Testis (tissue), 3 donors: ENCODE results near the gene NDST1. TPM values are rescaled to one million over a fixed set of nuclear protein-coding genes. Genes with fewer than 3 reads are reported as not detected.

Source experiments
- DNase-seq: peaks from one replicate; pipeline ENCODE4 v3.0.0-alpha.2; 2019
- H3K27ac ChIP-seq, 2 donors: fragments of 200-600 bp; sonication (generic); one replicate each; pipeline ENCODE4 v1.5.1; 2019
- H3K27me3 ChIP-seq: fragments of 200-600 bp; sonication (generic); one replicate; pipeline ENCODE4 v1.5.1; 2019
- H3K36me3 ChIP-seq: fragments of 200-600 bp; sonication (generic); one replicate; pipeline ENCODE4 v1.5.1; 2017; ENCODE audit warnings: low read depth; ENCODE audit errors: missing control alignments
- H3K4me1 ChIP-seq: fragments of 200-600 bp; sonication (generic); one replicate; pipeline ENCODE4 v1.5.1; 2019
- H3K4me3 ChIP-seq, 2 donors: fragments of 200-600 bp; sonication (generic); one replicate each; pipeline ENCODE4 v1.5.1; 2017 to 2019
- H3K9me3 ChIP-seq: fragments of 200-600 bp; sonication (generic); one replicate; pipeline ENCODE4 v1.5.1; 2017
- POLR2A ChIP-seq: fragments of 450-650 bp; IDR thresholded peaks from one replicate; pipeline ENCODE4 v1.6.1; 2017; ENCODE audit warnings: antibody characterized with exemption, mild to moderate bottlenecking, moderate library complexity
- WGBS, 2 donors: methylation state at CpG; one replicate each; pipeline ENCODE4 v1.1.5; 2018; 5-methylcytosine and 5-hydroxymethylcytosine counted together
- intact Hi-C: fragments of 100-400 bp; cut with DNase I; formaldehyde crosslinking; loops from one replicate; pipeline ENCODE4 v1.15.1; 2023; ENCODE audit warnings: low total_unique reads
- polyA plus RNA-seq: library from polyadenylated mRNA; stranded (reverse); fragments of 350-450 nt; fragmentation: Illumina TruSeq; extraction: RNeasy Lipid Tissue Mini Kit (QIAGEN cat#74804); gene quantifications from one replicate; pipeline ENCODE4 v1.2.3, GENCODE V29; 2014; ENCODE audit warnings: low read depth, low replicate concordance; ENCODE audit not compliant: insufficient read depth
- total RNA-seq, 2 donors: library from RNA; depleted of rRNA; stranded (reverse); fragments of >200 nt; gene quantifications; one replicate each; pipeline ENCODE4 v1.2.3, GENCODE V29; 2016
- TF ChIP-seq, protein P1 (sequence below), 3 experiments: fragments of 450-650 bp in 2 of 3; fragments of 200-600 bp in 1 of 3; sonication (generic) in 1 of 3; IDR thresholded peaks; one replicate each; pipeline ENCODE4 v1.5.1; 2016 to 2019; ENCODE audit warnings: antibody characterized with exemption in 3 of 3, mild to moderate bottlenecking in 2 of 3, moderate library complexity in 1 of 3

Gene NDST1
- total and polyA plus RNA-seq, 3 donors from 2014 or later, result 55.0 to 174 (median 167) TPM

DNA sequence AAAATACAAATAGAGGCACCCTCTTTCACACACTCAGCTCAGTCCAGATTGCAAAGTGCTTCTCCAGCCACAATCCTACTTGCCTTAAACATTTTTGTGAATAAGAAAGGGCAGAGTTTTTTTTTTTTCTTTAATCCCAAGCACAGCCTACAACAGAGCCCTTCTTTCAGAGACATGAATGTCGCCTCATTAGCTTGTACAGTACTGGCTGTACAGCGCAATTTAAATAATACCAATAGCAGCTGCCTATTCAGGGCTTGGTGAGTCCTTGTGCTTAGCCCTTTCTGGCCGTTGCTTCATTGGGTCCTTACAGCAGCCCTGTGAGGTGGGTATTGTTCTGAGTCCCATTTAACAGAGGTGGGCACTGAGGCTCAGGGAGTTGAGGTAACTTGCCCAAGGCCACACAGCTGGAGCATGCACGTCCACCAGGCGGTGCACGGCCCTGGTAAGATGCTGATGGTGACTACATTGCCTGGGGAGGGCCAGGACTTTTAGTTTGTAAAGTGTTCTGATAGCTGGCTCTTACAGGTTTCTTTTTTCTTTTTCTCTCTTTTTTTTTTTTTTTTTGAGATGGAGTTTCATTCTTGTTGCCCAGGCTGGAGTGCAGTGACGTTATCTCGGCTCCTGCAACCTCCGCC is 23.1 kb downstream of the NDST1 start:
- WGBS, 2 donors, result 45 to 55% methylated on average over 9 of the region's 9 CpGs
- H3K4me1 ChIP-seq, result peaks cover 54% of the 10 kb centered on the region
- peak overlapping the region in 1 of 2 donors; percentile 79 for H3K27ac ChIP-seq
- no peaks in the 10 kb centered on the region for H3K27me3 ChIP-seq
- H3K4me3 ChIP-seq, result no peak overlapping the region
- intact Hi-C loops, result no loop called here
- H3K9me3 ChIP-seq, result no peaks in the 10 kb centered on the region
- H3K36me3 ChIP-seq, result no peaks in the 10 kb centered on the region
- no peak for DNase-seq
- TF ChIP-seq, protein P1, sequence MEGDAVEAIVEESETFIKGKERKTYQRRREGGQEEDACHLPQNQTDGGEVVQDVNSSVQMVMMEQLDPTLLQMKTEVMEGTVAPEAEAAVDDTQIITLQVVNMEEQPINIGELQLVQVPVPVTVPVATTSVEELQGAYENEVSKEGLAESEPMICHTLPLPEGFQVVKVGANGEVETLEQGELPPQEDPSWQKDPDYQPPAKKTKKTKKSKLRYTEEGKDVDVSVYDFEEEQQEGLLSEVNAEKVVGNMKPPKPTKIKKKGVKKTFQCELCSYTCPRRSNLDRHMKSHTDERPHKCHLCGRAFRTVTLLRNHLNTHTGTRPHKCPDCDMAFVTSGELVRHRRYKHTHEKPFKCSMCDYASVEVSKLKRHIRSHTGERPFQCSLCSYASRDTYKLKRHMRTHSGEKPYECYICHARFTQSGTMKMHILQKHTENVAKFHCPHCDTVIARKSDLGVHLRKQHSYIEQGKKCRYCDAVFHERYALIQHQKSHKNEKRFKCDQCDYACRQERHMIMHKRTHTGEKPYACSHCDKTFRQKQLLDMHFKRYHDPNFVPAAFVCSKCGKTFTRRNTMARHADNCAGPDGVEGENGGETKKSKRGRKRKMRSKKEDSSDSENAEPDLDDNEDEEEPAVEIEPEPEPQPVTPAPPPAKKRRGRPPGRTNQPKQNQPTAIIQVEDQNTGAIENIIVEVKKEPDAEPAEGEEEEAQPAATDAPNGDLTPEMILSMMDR (IDR thresholded peaks at IDR 0.05), result no peak
- TF ChIP-seq POLR2A, result no peak

DNA sequence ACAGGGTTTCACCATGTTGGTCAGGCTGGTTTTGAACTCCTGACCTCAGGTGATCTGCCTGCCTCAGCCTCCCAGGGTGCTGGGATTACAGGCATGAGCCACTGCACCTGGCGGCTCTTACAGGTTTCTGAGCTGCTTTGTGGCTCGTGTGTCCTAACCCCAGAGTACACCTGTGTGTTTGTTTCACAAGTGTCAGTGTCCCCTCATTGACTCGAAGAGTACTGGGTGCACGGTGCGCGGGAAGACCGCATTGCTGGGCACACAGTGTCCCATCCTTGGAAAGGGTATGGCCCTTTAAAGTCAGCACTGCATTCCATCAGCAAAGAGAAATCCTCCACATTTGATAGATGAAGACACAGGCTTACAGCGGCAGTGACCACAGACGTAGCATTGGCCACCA is 23.8 kb downstream of the NDST1 start:
- H3K36me3 ChIP-seq, result no peaks in the 10 kb centered on the region
- TF ChIP-seq, protein P1 (IDR thresholded peaks at IDR 0.05), result no peak
- no peak for TF ChIP-seq POLR2A

DNA sequence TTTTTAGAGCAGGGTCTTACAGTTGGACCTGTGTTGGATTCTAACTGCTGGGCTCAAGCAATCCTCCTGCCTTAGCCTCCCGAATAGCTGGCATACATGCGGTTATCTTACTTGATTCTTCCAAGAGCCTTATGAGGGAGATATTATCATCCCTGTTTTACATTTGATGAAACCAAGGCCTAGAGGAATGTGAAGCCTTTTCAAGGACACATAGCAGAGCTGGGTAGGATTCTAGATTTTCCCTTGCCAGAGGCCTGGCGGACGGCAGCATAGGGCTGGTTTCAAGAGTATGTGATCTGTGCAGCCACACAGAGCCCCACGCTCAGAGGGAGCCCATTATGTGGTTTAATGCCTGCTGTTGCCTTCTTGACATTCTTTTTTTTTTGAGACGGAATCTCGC is 24.2 kb downstream of the NDST1 start:
- no peak overlapping the region for H3K4me3 ChIP-seq
- H3K36me3 ChIP-seq, result no peaks in the 10 kb centered on the region
- peaks cover 53% of the 10 kb centered on the region for H3K4me1 ChIP-seq
- H3K9me3 ChIP-seq, result no peaks in the 10 kb centered on the region
- H3K27me3 ChIP-seq, result no peaks in the 10 kb centered on the region
- peak overlapping the region; percentile 69 to 79 for H3K27ac ChIP-seq
- 66 to 78% methylated on average over 7 of the region's 7 CpGs for WGBS, 2 donors
- intact Hi-C loops, result no loop called here
- TF ChIP-seq, protein P1 (IDR thresholded peaks at IDR 0.05), result no peak
- no peak for TF ChIP-seq POLR2A
- DNase-seq, result no peak

More for the DNA sequence above, 23.8 kb downstream of the NDST1 start:
- H3K9me3 ChIP-seq, result no peaks in the 10 kb centered on the region
- intact Hi-C loops, result no loop called here
- H3K4me3 ChIP-seq, result no peak overlapping the region
- no peaks in the 10 kb centered on the region for H3K27me3 ChIP-seq
- no peak for DNase-seq
- H3K27ac ChIP-seq, result peak overlapping the region; percentile 69 to 79
- peaks cover 53% of the 10 kb centered on the region for H3K4me1 ChIP-seq
- WGBS, 2 donors, result 70 to 86% methylated on average over 6 to 9 of the region's 9 CpGs

DNA sequence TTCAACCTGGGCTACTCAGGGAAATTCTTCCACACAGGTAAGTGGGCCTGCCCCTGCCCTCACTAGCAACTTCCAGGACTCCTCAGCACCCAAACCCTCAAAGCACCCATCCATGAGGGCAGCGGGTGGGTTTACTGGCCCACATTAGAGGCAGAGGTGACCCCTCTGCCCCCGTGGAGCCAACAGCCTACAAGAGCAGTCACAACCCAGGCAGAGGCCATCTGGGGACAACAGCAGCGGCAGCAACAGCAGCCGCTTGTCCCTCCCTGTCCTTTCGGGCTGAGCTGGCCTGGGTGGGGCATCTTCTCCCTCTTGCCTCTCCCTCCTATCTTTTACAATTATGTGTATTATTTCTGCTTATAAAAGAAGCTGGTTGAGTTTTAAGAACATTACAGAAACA is 25.1 kb downstream of the NDST1 start:
- intact Hi-C loops, result no loop called here
- TF ChIP-seq, protein P1 (IDR thresholded peaks at IDR 0.05), result no peak
- TF ChIP-seq POLR2A, result no peak
- 28 to 60% methylated on average over 5 of the region's 5 CpGs for WGBS, 2 donors
- Histone ChIP-seq H3K36me3 (no peaks in the 10 kb centered on the region), H3K4me3 (no peak overlapping the region), H3K27ac (peak overlapping the region; percentile 69 to 79), H3K9me3 (no peaks in the 10 kb centered on the region), H3K27me3 (no peaks in the 10 kb centered on the region), H3K4me1 (peaks cover 60% of the 10 kb centered on the region)
- DNase-seq, result no peak

DNA sequence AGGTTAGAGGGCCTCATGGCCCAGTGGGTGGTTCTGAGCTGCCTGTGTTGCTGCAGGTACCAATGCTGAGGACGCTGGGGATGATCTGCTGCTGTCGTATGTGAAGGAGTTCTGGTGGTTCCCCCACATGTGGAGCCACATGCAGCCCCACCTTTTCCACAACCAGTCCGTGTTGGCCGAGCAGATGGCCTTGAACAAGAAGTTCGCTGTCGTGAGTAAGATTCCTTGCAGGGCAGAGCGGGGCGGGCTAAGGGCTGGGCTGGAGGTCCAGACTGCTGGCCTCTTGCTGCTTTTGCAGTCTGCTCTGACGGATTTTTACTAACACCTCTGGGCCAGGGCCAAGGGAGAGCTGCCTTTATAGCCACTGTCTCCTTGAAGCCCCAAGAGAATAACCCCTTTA is 26.9 kb downstream of the NDST1 start:
- Histone ChIP-seq H3K27ac (peak overlapping the region; percentile 71 to 73), H3K36me3 (no peaks in the 10 kb centered on the region), H3K27me3 (no peaks in the 10 kb centered on the region), H3K4me3 (no peak overlapping the region), H3K4me1 (peaks cover 78% of the 10 kb centered on the region), H3K9me3 (no peaks in the 10 kb centered on the region)
- 43 to 69% methylated on average over 4 to 9 of the region's 9 CpGs for WGBS, 2 donors
- no peak for TF ChIP-seq POLR2A
- TF ChIP-seq, protein P1 (IDR thresholded peaks at IDR 0.05), result no peak
- intact Hi-C loops, result no loop called here
- peak; percentile 92 for DNase-seq
